SK-N-SH (cell line): Measurements from ENCODE around the gene MID1IP1. TPM values are rescaled to one million over a fixed set of nuclear protein-coding genes. Genes with fewer than 3 reads are reported as not detected.

Experiments
- CTCF ChIA-PET: fragments of 300-600, 350-600 bp; formaldehyde crosslinking; extraction: SDS; loops from one replicate; lab custom pipeline; 2021; lab: Yijun Ruan, JAX
- POLR2A ChIA-PET: fragments of 350-600 bp; sonication (Branson Sonifier 250); formaldehyde crosslinking; extraction: SDS; loops from one replicate; lab custom pipeline; 2020; ENCODE audit warnings: antibody characterized with exemption, inconsistent platforms; lab: Yijun Ruan, JAX
- DNase-seq: peaks from one replicate; pipeline ENCODE4 v3.0.0; 2012
- H2AFZ ChIP-seq: fragments of 200-600 bp; sonication (generic); 2 replicates; pipeline ENCODE4 v1.8.1; 2016; ENCODE audit warnings: antibody characterized with exemption, mild to moderate bottlenecking, low read depth
- H3F3A ChIP-seq: fragments of 200-600 bp; sonication (generic); replicated peaks from 2 replicates; pipeline ENCODE3; 2016; ENCODE audit warnings: antibody characterized with exemption, mild to moderate bottlenecking; ENCODE audit not compliant: insufficient read depth
- H3K27ac ChIP-seq, 2 experiments: fragments of 200-500 bp in 1 of 2; fragments of 200-600 bp in 1 of 2; sonication (Bioruptor generic) in 1 of 2; sonication (generic), shearing (Covaris generic) in 1 of 2; 2 replicates each; pipeline versions ENCODE4 v1.5.1 to v1.6.1; 2014 to 2016; ENCODE audit warnings: low read depth in 2 of 2, inconsistent platforms in 1 of 2, low read length in 1 of 2, mild to moderate bottlenecking in 1 of 2, mixed read lengths in 1 of 2
- H3K27me3 ChIP-seq: fragments of 200-600 bp; sonication (generic), shearing (Covaris generic); 2 replicates; pipeline ENCODE4 v1.6.1; 2016; ENCODE audit warnings: mixed run types; ENCODE audit not compliant: insufficient read depth
- H3K36me3 ChIP-seq, 2 experiments: fragments of 200-500 bp in 1 of 2; fragments of 200-600 bp in 1 of 2; sonication (Bioruptor generic) in 1 of 2; sonication (generic) in 1 of 2; replicated peaks in 1 of 2; 2 replicates each; pipeline versions ENCODE3 to v1.5.1; 2014 to 2016; ENCODE audit warnings: low read length in 1 of 2, mild to moderate bottlenecking in 1 of 2; ENCODE audit not compliant: insufficient read depth in 2 of 2, control insufficient read depth in 1 of 2
- H3K4me1 ChIP-seq, 2 experiments: fragments of 200-500 bp in 1 of 2; fragments of 200-600 bp in 1 of 2; sonication (Bioruptor generic) in 1 of 2; sonication (generic), shearing (Covaris generic) in 1 of 2; 2 replicates each; pipeline versions ENCODE4 v1.5.1 to v1.6.1; 2014 to 2016; ENCODE audit warnings: low read depth in 1 of 2, low read length in 1 of 2, mixed run types in 1 of 2; ENCODE audit not compliant: insufficient read depth in 2 of 2, control insufficient read depth in 1 of 2
- H3K4me2 ChIP-seq: fragments of 200-600 bp; sonication (generic), shearing (Covaris generic); 2 replicates; pipeline ENCODE4 v1.6.1; 2017; ENCODE audit warnings: mixed run types
- H3K4me3 ChIP-seq, 2 experiments: fragments of 200-500 bp in 1 of 2; fragments of 200-600 bp in 1 of 2; sonication (Bioruptor generic) in 1 of 2; sonication (generic), shearing (Covaris generic) in 1 of 2; 2 replicates each; pipeline versions ENCODE4 v1.5.1 to v1.8.1; 2014 to 2016; ENCODE audit warnings: low read depth in 2 of 2, inconsistent platforms in 1 of 2, low read length in 1 of 2, mild to moderate bottlenecking in 1 of 2, mixed read lengths in 1 of 2, moderate library complexity in 1 of 2
- H3K79me2 ChIP-seq: fragments of 200-600 bp; sonication (generic); 2 replicates; pipeline ENCODE4 v1.8.1; 2017; ENCODE audit warnings: mild to moderate bottlenecking; ENCODE audit not compliant: insufficient read depth
- H3K9ac ChIP-seq: fragments of 200-600 bp; sonication (generic); 2 replicates; pipeline ENCODE4 v1.6.1; 2017; ENCODE audit warnings: mixed run types
- H3K9me2 ChIP-seq: fragments of 200-600 bp; sonication (generic); 2 replicates; pipeline ENCODE4 v1.6.1; 2017; ENCODE audit warnings: mixed run types
- H3K9me3 ChIP-seq: fragments of 200-600 bp; sonication (generic); 2 replicates; pipeline ENCODE4 v1.6.1; 2017; ENCODE audit warnings: mixed run types, mild to moderate bottlenecking, moderate library complexity
- H4K20me1 ChIP-seq: fragments of 200-600 bp; sonication (generic); 2 replicates; pipeline ENCODE4 v1.6.1; 2017; ENCODE audit warnings: mild to moderate bottlenecking, mixed run types; ENCODE audit not compliant: insufficient read depth
- EP300 ChIP-seq, 2 experiments: IDR thresholded peaks; 2 replicates each; pipeline versions ENCODE4 v1.4.0 to v1.6.1; 2012; ENCODE audit warnings: borderline replicate concordance in 1 of 2, low read depth in 1 of 2, low read length in 1 of 2
- FOSL2 ChIP-seq: IDR thresholded peaks from 2 replicates; pipeline ENCODE4 v1.4.0; 2012; ENCODE audit warnings: low read depth, mild to moderate bottlenecking, moderate library complexity, borderline replicate concordance
- FOXJ3 ChIP-seq: sonication (generic); formaldehyde crosslinking; IDR thresholded peaks from 2 replicates; pipeline ENCODE4 v1.5.1; 2020; ENCODE audit warnings: mild to moderate bottlenecking, missing genetic modification reagents
- JUND ChIP-seq: IDR thresholded peaks from 2 replicates; pipeline ENCODE4 v1.4.0; 2012
- MXI1 ChIP-seq: IDR thresholded peaks from 2 replicates; pipeline ENCODE4 v1.6.1; 2012; ENCODE audit warnings: mild to moderate bottlenecking, low read depth, low read length, improper control_type of control experiment
- NFIC ChIP-seq: IDR thresholded peaks from 2 replicates; pipeline ENCODE4 v1.4.0; 2012; ENCODE audit warnings: borderline replicate concordance
- PBX3 ChIP-seq: IDR thresholded peaks from 2 replicates; pipeline ENCODE4; 2012
- RAD21 ChIP-seq: IDR thresholded peaks from 2 replicates; pipeline ENCODE4 v1.6.1; 2012; ENCODE audit warnings: mild to moderate bottlenecking, low read length
- SIN3A ChIP-seq: IDR thresholded peaks from 2 replicates; pipeline ENCODE4 v1.6.1; 2012; ENCODE audit warnings: low read depth, mild to moderate bottlenecking, low read length, moderate library complexity, borderline replicate concordance
- TCF12 ChIP-seq: IDR thresholded peaks from 2 replicates; pipeline ENCODE4 v1.4.0; 2012
- TEAD4 ChIP-seq: IDR thresholded peaks from 2 replicates; pipeline ENCODE4 v1.4.0; 2012; ENCODE audit warnings: mild to moderate bottlenecking, borderline replicate concordance; ENCODE audit not compliant: insufficient read depth
- whole genome bisulfite sequencing: methylation state at CpG from one replicate; pipeline ENCODE4 v1.1.6; 2017; ENCODE audit warnings: low lambda C conversion rate; 5-methylcytosine and 5-hydroxymethylcytosine counted together
- polyA plus RNA-seq, 3 experiments: library from polyadenylated mRNA; depleted of rRNA; stranded (reverse); fragments of >200 nt; gene quantifications; 2 replicates each; pipeline ENCODE4 v1.2.3, GENCODE V29; 2012

MID1IP1 gene
- polyA plus RNA-seq, 1 of the 3 experiments (the other 2 are of a cell fraction) = 35.4 TPM

GRCh38 chrX:38798956-38799355, 2.3 kb upstream of the MID1IP1 start:
- Histone ChIP-seq H3K9ac (no peak overlapping the region), H3K27me3 (no peaks in the 10 kb centered on the region), H3K79me2 (peaks cover 13% of the 10 kb centered on the region; the same call in 1 of the 2 replicates), H3K4me2 (no peak overlapping the region), H4K20me1 (no peaks in the 10 kb centered on the region), H2AFZ (no peak overlapping the region; the same call in 1 of the 2 replicates), H3K9me3 (no peaks in the 10 kb centered on the region), H3K36me3 (no peaks in the 10 kb centered on the region), H3K27ac (peak overlapping the region in 1 of 2 experiments; percentile 84; a peak in 2 of 4 replicates), H3F3A (peaks cover 32% of the 10 kb centered on the region), H3K4me1 (peaks cover 0 to 4% of the 10 kb centered on the region in 2 experiments; a peak in 1 of 4 replicates), H3K4me3 (no peak overlapping the region), H3K9me2 (no peaks in the 10 kb centered on the region)
- WGBS = 12% methylated on average over 1 of the region's 1 CpG
- no peak for DNase-seq
- TF ChIP-seq NFIC = peak; percentile 27; the same call in 1 of the 2 replicates
- TF ChIP-seq FOXJ3 (CRISPR knock-in tag) = no peak
- peak in 1 of 2 experiments; percentile 24; a peak in 1 of 4 replicates for TF ChIP-seq EP300 (IDR thresholded peaks at IDR 0.05; ENCODE audit: borderline replicate concordance in 1 of 2, low read depth in 1 of 2, low read length in 1 of 2)
- no peak for TF ChIP-seq MXI1
- peak; percentile 50; the same call in 1 of the 2 replicates for TF ChIP-seq JUND
- TF ChIP-seq FOSL2 = peak; percentile 69; the same call in 1 of the 2 replicates
- TF ChIP-seq PBX3 = peak; percentile 53; the same call in 1 of the 2 replicates
- TF ChIP-seq TCF12 = peak; percentile 46; the same call in 1 of the 2 replicates
- no peak for TF ChIP-seq TEAD4
- ChIA-PET POLR2A (no interaction called here), CTCF (interaction anchor here (1.8 kb wide), 1 partner anchor 353 kb away, joined by 5 read pairs; no protein-coding TSS in a partner anchor)

- Histone ChIP-seq H3K9me2 (no peaks in the 10 kb centered on the region), H3K9me3 (no peaks in the 10 kb centered on the region), H3K27me3 (no peaks in the 10 kb centered on the region), H3K9ac (no peak overlapping the region), H3F3A (peaks cover 32% of the 10 kb centered on the region), H3K79me2 (peaks cover 19% of the 10 kb centered on the region), H4K20me1 (no peaks in the 10 kb centered on the region), H3K27ac (peak overlapping the region in 1 of 2 experiments; percentile 49; a peak in 1 of 4 replicates), H3K4me1 (peaks cover 0 to 4% of the 10 kb centered on the region in 2 experiments; a peak in 1 of 4 replicates), H3K36me3 (no peaks in the 10 kb centered on the region), H2AFZ (no peak overlapping the region), H3K4me3 (no peak overlapping the region), H3K4me2 (no peak overlapping the region)
- WGBS = 35% methylated on average over 5 of the region's 5 CpGs
- POLR2A ChIA-PET = no interaction called here
- DNase-seq = no peak
- CTCF ChIA-PET = interaction anchor here (1.8 kb wide), 1 partner anchor 352 kb away, joined by 5 read pairs; no protein-coding TSS in a partner anchor
- TF ChIP-seq RAD21 (peak; percentile 21; the same call in 1 of the 2 replicates), SIN3A (no peak)
Observed at GRCh38 chrX:38799995-38800580, 1.2 kb upstream of the MID1IP1 start.
